Testis (tissue), 2 donors: ENCODE results near the gene CCSER1.

Experiments used
- CTCF ChIP-seq, 3 experiments: fragments of 450-650 bp in 2 of 3; fragments of 200-600 bp in 1 of 3; sonication (generic) in 1 of 3; IDR thresholded peaks; one replicate each; pipeline ENCODE4 v1.5.1; 2016 to 2019; ENCODE audit warnings: antibody characterized with exemption in 3 of 3, mild to moderate bottlenecking in 2 of 3, moderate library complexity in 1 of 3
- POLR2A ChIP-seq: fragments of 450-650 bp; IDR thresholded peaks from one replicate; pipeline ENCODE4 v1.6.1; 2017; ENCODE audit warnings: antibody characterized with exemption, mild to moderate bottlenecking, moderate library complexity

GRCh38 chr4:90122355-90122748, 4.8 kb upstream of the CCSER1 start:
- no peak for TF ChIP-seq CTCF (IDR thresholded peaks at IDR 0.05)
- TF ChIP-seq POLR2A, result no peak
